GM18517 (cell line): ENCODE measurements around the gene IMPDH1.

Experiments
- ATAC-seq: cut with Tn5 transposase; IDR thresholded peaks from one replicate; pipeline ENCODE4 v1.9.1; 2021; ENCODE audit warnings: mild to moderate bottlenecking, moderate library complexity; ENCODE audit not compliant: unreplicated experiment

The IMPDH1 gene

DNA sequence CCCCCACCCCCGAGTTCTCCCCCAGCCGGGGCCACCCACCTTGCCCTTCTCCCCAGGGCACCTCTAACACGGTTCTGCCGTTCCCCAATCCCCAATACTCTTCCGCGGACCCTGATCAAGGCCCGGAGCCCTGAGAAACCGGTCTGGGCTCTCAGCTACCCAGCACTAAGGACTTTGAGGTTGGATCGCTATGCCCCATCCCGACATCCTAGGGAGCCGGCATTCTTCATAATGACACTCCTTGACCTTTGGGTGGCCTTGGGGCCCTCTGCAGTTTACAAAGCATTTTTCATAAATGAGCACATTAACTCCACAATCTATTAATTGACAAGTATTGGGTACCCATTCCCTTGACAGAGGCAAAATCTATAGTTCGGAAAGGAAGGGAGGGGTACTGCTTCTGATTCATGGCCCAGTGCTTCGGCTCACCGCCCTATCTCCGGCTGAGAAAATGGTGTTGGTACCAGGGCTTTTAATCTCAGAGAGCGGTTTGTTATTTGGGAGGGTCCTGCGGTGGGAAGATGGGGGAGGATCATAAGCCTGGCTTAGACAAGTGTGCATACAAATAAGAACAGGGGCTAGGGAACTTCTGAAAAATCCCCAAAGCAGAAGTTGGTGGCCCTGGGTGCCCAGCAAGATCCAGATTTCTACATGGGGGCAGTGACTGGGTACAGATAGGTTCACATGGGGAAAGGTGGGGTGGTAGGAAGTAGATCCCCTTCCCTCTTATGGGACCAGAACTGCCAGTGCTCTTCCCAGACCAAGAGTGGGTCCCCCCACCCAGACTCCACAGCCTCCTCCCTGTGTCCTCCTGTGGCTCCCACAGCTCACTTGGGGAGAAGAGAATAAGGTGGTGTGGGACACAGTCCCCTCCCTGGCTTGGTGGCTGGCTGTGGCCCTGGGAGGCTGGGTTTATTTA lies 3.2 kb downstream of the IMPDH1 start:
- ATAC-seq: no peak

DNA sequence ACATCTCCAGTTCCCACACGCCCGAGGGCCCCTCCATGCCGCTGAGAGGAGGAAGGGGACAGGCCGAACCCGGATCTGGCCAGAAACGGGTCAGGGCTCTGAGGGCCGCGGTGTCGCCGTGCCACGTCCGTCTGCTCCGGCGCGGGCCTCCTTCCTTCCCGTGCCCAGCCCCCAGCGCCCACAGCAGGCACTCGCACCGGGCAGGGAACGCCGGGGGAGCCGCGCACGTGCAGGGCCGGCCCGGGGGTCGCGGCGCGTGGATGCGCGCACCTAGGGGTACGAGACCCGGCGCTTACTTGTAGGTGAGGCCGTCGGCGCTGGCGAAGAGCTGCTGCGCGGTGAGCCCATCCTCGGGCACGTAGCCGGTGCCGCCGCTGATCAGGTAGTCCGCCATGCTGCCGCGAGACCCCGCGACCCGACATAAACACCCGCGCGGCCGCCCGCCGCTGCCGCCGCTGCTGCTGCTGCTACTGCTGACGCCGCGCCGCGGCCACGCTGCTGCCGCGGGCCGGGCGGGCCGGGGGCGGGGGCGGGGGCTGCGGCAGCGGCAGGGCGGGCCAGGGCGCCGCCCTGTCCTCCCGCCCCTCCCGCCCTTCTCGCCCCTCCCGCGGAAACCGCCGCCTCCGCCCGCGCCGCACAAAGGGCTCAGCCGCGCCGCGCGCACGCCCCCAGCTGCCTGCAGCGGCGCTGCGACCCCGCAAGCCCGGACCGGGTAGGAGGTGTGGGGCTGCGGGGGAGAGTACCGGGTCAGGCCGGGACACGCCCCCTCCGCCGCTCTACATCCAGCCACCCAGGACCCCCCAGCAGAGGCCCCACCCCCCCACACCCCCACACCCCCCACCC lies 4.1 kb downstream of the IMPDH1 start:
- ATAC-seq: no peak

DNA sequence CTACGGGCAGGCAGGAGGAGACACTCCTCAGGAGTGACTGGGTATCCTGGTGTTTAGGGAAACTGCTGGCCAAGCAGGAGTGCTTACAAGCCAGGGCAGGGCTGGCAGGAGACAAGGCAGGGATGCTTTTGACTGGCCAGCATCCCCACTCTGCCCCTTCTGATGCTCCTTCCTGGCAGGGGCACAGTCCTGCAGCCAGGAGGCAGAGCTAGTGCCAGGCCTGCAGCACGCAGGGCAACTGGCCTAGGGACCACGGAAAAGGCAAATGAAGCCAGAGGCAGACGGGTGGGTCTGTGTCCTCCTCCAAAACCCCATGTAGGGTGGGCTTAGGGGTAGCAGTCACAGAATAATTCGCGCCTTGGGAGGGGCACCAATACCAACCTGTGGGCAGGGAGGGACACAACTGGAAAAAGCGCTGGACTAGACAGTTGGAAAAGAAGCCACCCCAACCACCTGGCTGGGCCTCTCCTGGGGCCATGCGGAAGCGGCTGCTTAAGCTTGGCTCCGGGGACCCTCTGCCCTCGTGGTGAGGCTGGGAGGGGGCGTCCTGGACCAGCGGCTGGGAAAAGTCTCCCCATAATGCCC lies 4.8 kb downstream of the IMPDH1 start:
- no peak for ATAC-seq

DNA sequence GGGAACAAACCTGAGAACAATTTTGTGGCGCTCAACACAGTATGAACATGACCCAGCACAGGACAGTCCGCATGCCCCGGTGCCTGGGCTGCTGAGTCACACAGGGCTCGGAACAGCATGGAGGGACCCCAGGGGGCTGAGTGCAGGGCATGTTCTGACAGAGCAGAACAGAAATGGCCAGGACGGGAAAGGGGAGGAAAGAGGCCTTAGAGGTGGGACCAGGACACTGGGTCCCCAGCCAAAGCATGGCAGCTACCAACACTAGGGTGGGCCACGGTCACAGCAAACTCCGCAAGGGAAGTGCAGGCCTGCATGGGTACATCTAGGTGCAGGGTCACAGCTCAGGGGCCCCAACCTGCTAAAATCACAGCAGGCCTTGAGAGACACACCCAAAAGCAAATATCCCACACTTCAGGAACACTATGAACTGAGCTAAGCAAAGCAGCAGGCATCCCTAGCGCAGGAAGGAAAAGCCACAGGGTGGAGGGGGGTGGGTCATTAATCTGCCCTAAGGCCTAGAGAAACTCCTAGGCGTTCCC lies 5.6 kb downstream of the IMPDH1 start:
- no peak for ATAC-seq

DNA sequence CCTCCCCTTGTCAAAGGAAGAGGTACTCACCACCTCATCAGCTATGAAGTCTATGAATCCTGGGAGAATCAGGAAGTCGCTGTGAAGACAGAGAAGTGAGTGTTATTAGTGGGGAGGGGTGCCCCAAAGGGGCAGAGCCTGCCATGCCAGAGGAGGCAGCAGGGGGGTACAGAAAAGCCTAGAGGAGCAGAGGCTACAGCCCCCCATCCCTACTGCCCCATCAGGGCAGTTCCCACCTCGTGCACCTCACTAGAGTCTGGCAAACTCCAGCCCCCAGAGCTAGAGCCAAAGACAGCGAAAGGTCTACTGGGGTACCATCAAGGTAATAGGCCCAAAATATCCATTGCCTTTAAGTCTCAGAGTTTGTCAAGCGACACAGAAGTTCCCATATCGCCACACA lies 6.1 kb downstream of the IMPDH1 start:
- ATAC-seq: no peak

DNA sequence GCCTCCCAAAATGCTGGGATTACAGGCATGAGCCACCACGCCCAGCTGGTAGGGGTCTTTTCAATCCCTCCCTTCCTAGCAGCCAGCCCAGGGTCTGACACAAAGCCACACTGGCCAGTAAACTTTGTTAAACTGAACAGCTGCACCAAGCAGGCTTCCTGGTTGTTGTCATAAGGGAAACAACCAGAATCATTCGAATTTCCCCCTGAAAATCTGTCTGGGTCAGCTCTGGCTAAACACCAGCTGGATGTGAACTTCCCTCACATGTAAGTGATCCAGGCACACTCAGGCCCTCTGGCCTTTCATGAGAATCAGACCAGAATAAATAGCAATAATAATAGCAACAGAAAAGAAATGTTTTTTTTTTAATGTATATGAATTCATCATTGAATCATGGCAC lies 7.4 kb downstream of the IMPDH1 start:
- no peak for ATAC-seq

DNA sequence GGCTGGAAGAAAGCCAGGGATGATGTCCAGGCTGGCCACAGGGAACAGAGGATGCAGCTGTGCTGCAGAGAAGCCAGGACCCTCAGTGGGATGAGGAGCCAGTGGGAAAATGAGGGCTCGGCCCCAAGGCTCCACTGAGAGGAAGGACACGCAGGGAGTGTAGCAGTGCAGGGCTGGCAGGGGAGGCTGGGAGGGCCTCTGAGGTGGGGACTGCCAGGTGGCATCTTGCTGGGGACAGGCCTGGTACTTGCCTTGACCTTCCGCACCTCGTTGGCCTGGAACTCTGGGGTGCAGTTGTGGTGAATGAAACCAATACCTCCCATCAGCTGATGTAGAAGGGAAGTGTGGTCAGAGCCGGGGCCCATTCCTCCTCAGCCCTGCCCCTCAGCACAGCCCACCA lies 9.2 kb downstream of the IMPDH1 start:
- no peak for ATAC-seq

DNA sequence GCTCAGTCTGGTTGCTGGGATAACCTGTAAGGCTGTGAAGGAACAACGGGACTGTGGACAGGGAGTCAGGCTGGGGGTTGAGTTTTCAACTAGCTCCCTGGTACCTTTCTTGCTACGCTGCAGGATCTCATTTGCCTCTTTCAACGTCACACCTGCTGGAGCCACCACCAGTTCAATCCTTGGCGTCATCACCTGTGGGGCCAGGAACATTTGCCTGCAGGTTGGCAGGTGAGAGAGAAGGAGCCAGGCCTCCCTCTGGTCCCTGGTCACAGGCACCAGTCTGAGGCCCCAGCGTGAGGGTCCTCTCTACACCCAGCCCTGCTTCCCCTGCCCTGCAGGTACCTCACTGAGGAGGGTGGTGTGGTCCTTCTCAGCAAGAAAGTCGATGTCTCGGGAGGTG lies 9.8 kb downstream of the IMPDH1 start:
- no peak for ATAC-seq

DNA sequence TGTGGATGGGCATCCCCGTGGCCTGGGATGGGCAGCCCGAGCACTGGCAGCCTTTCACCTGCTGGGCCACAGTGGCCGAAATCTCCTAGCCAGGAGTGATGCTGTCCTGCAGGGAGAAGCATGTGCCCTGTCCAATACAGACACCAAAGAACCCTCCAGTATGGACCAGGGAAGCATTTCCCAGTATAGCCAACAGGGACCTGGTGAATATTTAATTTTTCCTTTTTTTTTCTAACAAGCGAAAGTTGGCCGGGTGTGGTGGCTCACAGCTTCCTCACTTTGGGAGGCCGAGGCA lies 11.0 kb downstream of the IMPDH1 start:
- ATAC-seq: no peak

DNA sequence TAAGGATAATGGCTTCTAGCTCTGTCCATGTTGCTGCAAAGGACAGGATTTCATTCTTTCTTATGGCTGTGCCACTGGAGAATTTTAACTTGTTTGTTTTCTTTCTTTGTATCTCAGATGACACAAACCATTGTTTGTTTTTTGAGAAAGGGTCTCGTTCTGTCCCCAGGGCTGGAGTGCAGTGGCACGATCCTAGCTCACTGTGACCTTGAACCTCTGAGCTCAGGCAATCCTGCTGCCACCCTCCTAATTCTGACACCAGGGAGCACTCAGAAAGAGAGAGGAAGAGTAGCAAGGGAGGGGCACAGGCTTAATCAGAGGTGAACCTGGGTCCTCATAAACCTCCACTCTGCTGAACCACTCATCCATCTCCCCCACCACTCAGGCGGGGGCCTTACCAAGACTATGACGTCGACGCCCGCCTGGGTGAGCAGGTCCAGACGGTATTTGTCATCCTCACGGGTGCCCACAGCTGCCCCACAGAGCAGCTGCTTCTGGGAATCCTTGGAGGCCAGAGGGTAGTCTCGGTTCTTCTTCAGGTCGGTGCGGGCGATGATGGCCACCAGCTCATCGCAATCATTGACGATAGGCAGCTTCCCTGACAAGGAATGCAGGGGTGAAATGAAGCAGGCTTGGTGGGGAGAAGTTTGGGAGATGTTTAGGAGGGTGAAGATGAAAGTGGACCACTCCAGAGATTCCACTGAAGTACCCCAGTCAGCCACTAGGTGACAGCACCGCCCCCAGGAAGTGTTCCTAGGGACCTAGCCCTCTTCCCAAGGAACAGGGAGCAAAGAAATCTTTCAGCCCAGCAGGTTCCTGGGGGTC lies 11.6 kb downstream of the IMPDH1 start:
- ATAC-seq: no peak

DNA sequence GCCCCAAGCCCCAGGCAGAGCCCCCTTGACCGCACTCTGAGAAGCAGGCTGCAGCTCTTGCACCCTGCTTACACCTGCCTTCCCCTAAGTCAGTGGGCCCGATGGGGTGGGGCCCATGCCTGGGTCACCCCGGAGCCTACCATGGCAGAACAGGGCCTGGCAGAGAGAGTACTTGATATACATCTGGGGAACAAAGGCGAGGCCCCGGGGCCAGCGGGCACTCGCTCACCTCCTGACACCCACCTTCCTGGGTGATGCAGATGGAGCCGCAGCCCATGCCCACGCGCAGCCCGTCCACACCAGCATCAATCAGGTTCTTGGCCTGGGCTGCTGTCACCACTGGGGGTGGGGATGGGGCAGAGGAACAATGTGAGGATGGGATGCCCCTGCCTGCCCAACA lies 13.4 kb downstream of the IMPDH1 start:
- ATAC-seq: no peak

DNA sequence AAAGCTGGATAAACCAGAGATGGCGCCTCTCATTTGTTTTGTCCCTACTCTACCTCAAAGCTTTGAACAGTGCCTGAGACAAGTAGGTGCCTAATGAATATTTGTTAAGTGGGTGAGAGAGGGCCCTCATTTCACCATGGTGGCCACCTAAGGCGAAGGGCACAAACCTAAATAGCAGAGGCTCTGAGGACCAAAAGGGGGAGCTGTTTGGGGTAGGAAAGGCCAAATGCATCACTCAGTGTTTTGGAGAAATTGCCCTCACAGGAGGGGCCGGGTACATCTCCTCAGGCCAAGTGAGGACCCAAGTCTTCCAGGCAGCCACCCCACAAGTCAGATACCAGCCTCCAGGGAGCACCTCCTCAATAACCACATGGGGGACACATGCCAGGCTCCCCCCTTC lies 14.0 kb downstream of the IMPDH1 start:
- no peak for ATAC-seq

DNA sequence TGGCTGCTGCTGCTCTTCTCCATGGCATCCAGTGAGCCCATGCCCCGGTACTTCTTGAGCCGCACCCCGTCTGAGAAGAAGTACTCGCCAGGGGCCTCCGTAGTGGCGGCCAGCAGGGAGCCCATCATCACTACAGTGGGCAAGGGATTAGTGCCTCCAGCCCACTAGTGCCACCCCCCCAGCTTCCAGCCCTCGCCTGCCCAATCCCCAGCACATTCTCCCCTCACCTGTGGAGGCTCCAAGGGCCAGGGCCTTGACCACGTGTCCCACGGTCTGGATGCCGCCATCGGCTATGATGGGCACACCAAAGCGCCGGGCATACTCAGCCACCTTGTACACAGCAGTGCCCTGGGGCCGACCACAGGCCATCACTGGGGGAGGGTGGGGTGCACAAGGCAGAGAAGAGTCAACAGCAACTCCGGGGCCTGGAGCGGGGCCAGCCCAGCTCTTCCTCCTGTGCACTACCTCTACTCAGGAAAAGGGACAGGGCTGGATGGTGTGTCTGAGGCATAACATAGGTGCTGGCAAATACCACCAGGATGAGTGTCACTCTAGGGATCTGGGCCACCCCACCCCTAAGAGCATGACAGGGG lies 14.8 kb downstream of the IMPDH1 start:
- no peak for ATAC-seq

DNA sequence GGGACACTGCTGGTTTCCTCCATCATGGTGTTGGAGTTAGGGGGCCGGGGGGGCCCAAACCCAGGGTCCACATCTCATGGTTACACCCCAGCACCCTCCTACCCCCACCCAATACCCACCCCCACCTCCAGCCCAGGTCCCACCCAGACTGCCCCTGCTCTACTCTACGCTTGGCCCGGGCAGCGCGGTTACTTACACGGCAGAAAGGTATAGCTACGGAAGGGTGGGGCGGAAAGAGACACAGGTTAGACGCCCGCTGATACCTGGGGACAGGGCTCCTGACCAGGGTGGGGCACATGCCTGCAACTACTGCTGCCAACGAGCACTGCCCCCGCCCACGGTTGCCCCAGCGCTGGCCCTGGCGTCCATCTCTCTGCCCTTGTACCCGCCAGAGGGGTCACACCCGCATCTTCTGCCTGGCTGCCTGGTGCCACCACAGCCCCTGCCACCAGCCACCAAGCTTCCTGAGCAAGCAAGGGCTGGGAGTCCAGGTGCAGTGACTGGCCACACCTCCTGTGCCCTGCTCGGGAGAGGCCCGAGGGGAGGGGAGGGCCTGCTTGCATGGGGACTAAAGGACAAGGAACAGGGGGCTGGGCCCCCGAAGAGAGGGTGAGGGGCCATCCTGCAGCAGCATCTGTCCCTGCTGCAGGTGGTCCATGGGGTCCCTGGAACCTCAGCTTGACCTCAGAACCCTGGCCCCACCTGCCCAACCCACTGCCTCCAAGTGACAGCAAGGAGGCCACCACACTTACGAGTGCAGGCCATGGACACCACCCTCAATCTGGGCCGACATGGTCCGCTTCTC lies 16.1 kb downstream of the IMPDH1 start:
- no peak for ATAC-seq

DNA sequence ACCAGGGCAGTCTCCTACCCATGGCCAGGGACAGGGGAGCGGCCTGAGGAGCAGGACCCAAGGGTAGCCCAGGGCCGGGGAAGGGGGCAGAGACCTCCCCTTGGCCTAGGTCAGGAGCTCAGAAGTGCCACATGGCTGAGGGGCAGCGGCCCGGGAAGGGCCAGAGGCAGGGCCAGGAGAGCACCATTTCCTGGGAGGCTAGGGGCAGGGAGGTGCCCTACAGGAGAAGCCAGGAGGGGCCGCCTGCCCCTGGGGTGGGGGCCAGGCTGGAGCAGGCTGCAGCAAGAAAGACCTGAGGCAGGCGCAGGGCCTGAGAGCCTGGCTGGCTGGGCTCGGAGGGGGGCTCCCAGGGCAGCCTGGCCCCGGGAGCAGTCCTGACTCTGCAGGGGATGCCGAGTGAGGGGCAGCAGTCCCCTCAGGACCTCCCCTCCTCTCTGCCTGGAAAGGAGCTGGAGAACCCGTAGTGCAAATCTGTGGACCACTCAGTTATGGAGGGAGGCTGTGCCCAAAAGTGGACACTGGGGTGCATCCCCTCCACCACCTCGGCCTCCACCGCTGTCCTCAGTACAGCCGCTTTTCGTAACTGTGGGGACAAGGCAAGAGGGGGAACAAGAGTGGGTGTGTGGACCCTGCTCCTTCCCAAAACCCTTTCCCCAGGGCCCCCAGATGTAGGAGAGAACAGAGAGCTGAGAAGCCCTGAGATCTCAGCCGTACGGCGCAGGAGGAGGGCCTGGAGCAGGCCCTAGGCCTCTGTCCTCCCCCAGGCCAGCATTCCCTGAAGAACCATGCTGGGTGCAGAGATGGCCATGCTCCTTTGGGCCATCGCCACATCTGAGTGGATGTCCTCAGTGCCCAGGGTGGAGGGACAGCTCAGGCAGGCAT lies 17.1 kb downstream of the IMPDH1 start:
- ATAC-seq: no peak

DNA sequence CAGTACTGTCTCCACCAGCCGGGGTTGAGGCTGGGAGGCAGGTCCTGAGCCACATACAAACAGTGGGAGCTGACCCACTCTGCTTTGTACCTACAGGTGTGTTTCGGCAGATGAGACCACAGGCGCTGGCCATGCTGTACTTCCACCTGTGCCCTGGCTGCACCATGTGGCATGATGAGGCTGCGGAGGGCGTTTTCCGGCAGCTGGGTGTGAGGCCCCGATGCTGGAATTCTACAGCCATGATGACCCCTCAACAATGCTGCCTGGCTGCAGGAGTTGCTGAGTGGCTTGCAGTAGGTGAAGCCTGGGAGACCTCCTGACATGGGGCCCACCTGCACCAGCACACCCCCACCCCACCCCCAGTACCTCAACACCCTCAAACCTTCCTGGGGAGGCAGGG lies 18.0 kb downstream of the IMPDH1 start:
- no peak for ATAC-seq

DNA sequence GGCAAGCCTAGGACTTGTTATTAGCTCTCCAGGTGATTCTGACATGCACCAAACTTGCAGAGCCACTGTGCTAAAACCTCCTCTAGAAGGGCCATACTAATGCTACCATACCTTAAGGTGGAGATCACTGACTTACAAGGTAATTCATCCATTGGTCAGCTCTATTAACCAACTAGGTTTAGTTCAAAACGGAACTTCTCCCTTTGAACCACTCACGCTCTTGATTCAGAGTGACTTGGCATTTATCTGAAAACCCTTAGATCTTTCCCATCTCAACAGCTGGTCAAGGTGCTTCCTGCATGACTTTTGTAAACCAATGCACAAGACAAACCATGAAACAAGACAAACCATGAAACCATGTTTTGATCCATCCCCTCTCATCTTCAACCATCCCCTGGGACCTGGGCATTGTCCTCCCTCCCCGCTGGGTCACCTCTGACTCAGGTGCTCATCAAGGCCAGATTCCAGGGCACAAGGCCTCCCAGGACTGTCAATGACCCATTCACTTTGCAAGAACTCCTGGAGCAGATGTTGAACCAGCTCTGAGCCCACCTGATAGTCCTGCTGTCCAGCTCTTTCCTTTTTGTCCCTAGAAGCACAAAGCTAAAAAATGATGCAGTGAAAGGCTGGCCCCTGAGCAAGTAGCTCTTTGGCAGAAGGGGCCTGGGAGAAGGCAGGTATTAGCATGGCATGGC lies 18.8 kb downstream of the IMPDH1 start:
- no peak for ATAC-seq
